ENCODE results near the gene VAV2.

VAV2 gene

GRCh38 chr9:133861086-133861485 lies 131.0 kb downstream of the VAV2 start:
- no peak for TF ChIP-seq CTCF (conservative IDR thresholded peaks at IDR 0.05)
- H3K27ac ChIP-seq = no peak overlapping the region

- no peak overlapping the region for H3K27ac ChIP-seq
- no peak for TF ChIP-seq CTCF (conservative IDR thresholded peaks at IDR 0.05)
Measured at GRCh38 chr9:133858771-133859170, 133.4 kb downstream of the VAV2 start.

GRCh38 chr9:133857639-133858038 lies 134.5 kb downstream of the VAV2 start:
- TF ChIP-seq CTCF (conservative IDR thresholded peaks at IDR 0.05) = no peak
- no peak overlapping the region for H3K27ac ChIP-seq

GRCh38 chr9:133856798-133857197 lies 135.3 kb downstream of the VAV2 start:
- H3K27ac ChIP-seq = no peak overlapping the region
- TF ChIP-seq CTCF (conservative IDR thresholded peaks at IDR 0.05) = no peak

GRCh38 chr9:133855802-133856521 lies 136.2 kb downstream of the VAV2 start:
- H3K27ac ChIP-seq = no peak overlapping the region
- TF ChIP-seq CTCF (conservative IDR thresholded peaks at IDR 0.05) = no peak

- H3K27ac ChIP-seq = no peak overlapping the region
- TF ChIP-seq CTCF (conservative IDR thresholded peaks at IDR 0.05) = no peak
Measured at GRCh38 chr9:133855371-133855770, 136.8 kb downstream of the VAV2 start.

- no peak overlapping the region for H3K27ac ChIP-seq
- TF ChIP-seq CTCF (conservative IDR thresholded peaks at IDR 0.05) = no peak
Measured at GRCh38 chr9:133854765-133855164, 137.4 kb downstream of the VAV2 start.

Data from VCaP (cell line).